HepG2 (cell line): Measurements from ENCODE around the gene NDUFB7. TPM values are rescaled to one million over a fixed set of nuclear protein-coding genes. Genes with fewer than 3 reads are reported as not detected.
A peak's percentile ranks its signal among the peaks of the same experiment; 100 is the strongest.

Source experiments
- ADNP ChIP-seq: sonication (generic); formaldehyde crosslinking; IDR thresholded peaks from 2 replicates; pipeline ENCODE4 v1.4.0; 2020; ENCODE audit warnings: missing genetic modification reagents
- CC2D1A ChIP-seq: sonication (generic); formaldehyde crosslinking; IDR thresholded peaks from 2 replicates; pipeline ENCODE4 v1.8.1; 2023; ENCODE audit warnings: mild to moderate bottlenecking, missing genetic modification reagents
- CREB3 ChIP-seq: sonication (generic); formaldehyde crosslinking; IDR thresholded peaks from 2 replicates; pipeline ENCODE4 v1.5.0; 2020; ENCODE audit warnings: missing genetic modification reagents
- CREM ChIP-seq, 2 experiments: sonication (generic) in 1 of 2; formaldehyde crosslinking in 1 of 2; IDR thresholded peaks; 2 replicates each; pipeline versions ENCODE4 v1.4.0 to v1.6.1; 2016 to 2020; ENCODE audit warnings: antibody characterized with exemption in 1 of 2, mild to moderate bottlenecking in 1 of 2, missing genetic modification reagents in 1 of 2
- ELK4 ChIP-seq: sonication (generic); formaldehyde crosslinking; IDR thresholded peaks from 2 replicates; pipeline ENCODE4 v1.9.0; 2021; ENCODE audit warnings: missing genetic modification reagents, borderline replicate concordance
- ESRRA ChIP-seq: sonication (generic); formaldehyde crosslinking; IDR thresholded peaks from 2 replicates; pipeline ENCODE4 v1.5.1; 2020; ENCODE audit warnings: mild to moderate bottlenecking, low read depth, missing genetic modification reagents
- IKZF1 ChIP-seq: fragments of 450-650 bp; IDR thresholded peaks from 2 replicates; pipeline ENCODE4 v1.7.1; 2016
- IKZF4 ChIP-seq: sonication (generic); formaldehyde crosslinking; IDR thresholded peaks from 2 replicates; pipeline ENCODE4 v1.5.1; 2020; ENCODE audit warnings: borderline replicate concordance, mild to moderate bottlenecking, low read depth, missing genetic modification reagents; ENCODE audit errors: not compliant biosample characterization
- KLF11 ChIP-seq: IDR thresholded peaks from 2 replicates; pipeline ENCODE4 v1.6.1; 2016; ENCODE audit warnings: missing compliant biosample characterization
- KLF15 ChIP-seq: sonication (generic); formaldehyde crosslinking; IDR thresholded peaks from 2 replicates; pipeline ENCODE4 v1.8.1; 2023; ENCODE audit warnings: borderline replicate concordance, mild to moderate bottlenecking, inconsistent platforms, missing genetic modification reagents, mixed read lengths
- MAZ ChIP-seq, 2 experiments: sonication (generic) in 1 of 2; formaldehyde crosslinking in 1 of 2; IDR thresholded peaks; 2 replicates each; pipeline versions ENCODE4 v1.5.0 to v1.6.1; 2012 to 2020; ENCODE audit warnings: low read depth in 2 of 2, mild to moderate bottlenecking in 2 of 2, borderline replicate concordance in 1 of 2, improper control_type of control experiment in 1 of 2, low read length in 1 of 2, missing genetic modification reagents in 1 of 2, moderate library complexity in 1 of 2
- NFKBIZ ChIP-seq: IDR thresholded peaks from 2 replicates; pipeline ENCODE4 v1.6.1; 2018; ENCODE audit warnings: missing genetic modification reagents, missing compliant biosample characterization
- NFRKB ChIP-seq: fragments of 450-650 bp; IDR thresholded peaks from 2 replicates; pipeline ENCODE4 v1.6.1; 2017
- RBAK ChIP-seq: sonication (generic); formaldehyde crosslinking; IDR thresholded peaks from 2 replicates; pipeline ENCODE4 v1.5.1; 2020; ENCODE audit warnings: mild to moderate bottlenecking, missing genetic modification reagents
- THRA ChIP-seq: sonication (generic); formaldehyde crosslinking; IDR thresholded peaks from 2 replicates; pipeline ENCODE4 v1.4.0; 2020; ENCODE audit warnings: missing genetic modification reagents, borderline replicate concordance
- THYN1 ChIP-seq: sonication (generic); formaldehyde crosslinking; IDR thresholded peaks from 2 replicates; pipeline ENCODE4 v1.8.1; 2023; ENCODE audit warnings: low read depth, mild to moderate bottlenecking, moderate library complexity, missing genetic modification reagents, borderline replicate concordance
- ZBTB21 ChIP-seq: sonication (generic); formaldehyde crosslinking; IDR thresholded peaks from 2 replicates; pipeline ENCODE4 v1.4.0; 2020; ENCODE audit warnings: missing genetic modification reagents
- ZBTB37 ChIP-seq: sonication (generic); formaldehyde crosslinking; IDR thresholded peaks from 2 replicates; pipeline ENCODE4 v1.4.0; 2020; ENCODE audit warnings: mild to moderate bottlenecking, missing genetic modification reagents
- ZFP36L1 ChIP-seq: sonication (generic); formaldehyde crosslinking; IDR thresholded peaks from 2 replicates; pipeline ENCODE4 v1.8.0; 2022; ENCODE audit warnings: mild to moderate bottlenecking, missing genetic modification reagents, moderate library complexity
- ZNF138 ChIP-seq: sonication (generic); formaldehyde crosslinking; IDR thresholded peaks from 2 replicates; pipeline ENCODE4 v1.5.0; 2020; ENCODE audit warnings: mild to moderate bottlenecking, low read depth, missing genetic modification reagents
- ZNF205 ChIP-seq: IDR thresholded peaks from 2 replicates; pipeline ENCODE4 v1.6.1; 2018; ENCODE audit warnings: missing biosample characterization, missing genetic modification reagents
- ZNF292 ChIP-seq: sonication (generic); formaldehyde crosslinking; IDR thresholded peaks from 2 replicates; pipeline ENCODE4 v1.8.1; 2022; ENCODE audit warnings: mild to moderate bottlenecking, low read depth, missing genetic modification reagents, borderline replicate concordance
- ZNF530 ChIP-seq: sonication (generic); formaldehyde crosslinking; IDR thresholded peaks from 2 replicates; pipeline ENCODE4 v1.5.0; 2020; ENCODE audit warnings: low read depth, mild to moderate bottlenecking, missing genetic modification reagents
- ZNF607 ChIP-seq: sonication (generic); formaldehyde crosslinking; IDR thresholded peaks from 2 replicates; pipeline ENCODE4 v1.5.1; 2020; ENCODE audit warnings: missing genetic modification reagents, mild to moderate bottlenecking, borderline replicate concordance
- polyA plus RNA-seq, 8 experiments: library from polyadenylated mRNA; depleted of rRNA in 3 of 8; stranded (reverse) in 7 of 8; unstranded in 1 of 8; fragments of >200 nt; fragmentation: Illumina TruSeq in 4 of 8; extraction: Trizol in 4 of 8; gene quantifications; 2 replicates each; pipeline versions ENCODE4 v1.2.1 to v1.2.3, GENCODE V29; 2011 to 2016; ENCODE audit warnings: low read depth in 4 of 8, missing spikeins in 1 of 8, mixed read lengths in 1 of 8; ENCODE audit not compliant: insufficient read depth in 1 of 8
- total RNA-seq, 5 experiments: library from RNA; depleted of rRNA; stranded (reverse); fragments of >200 nt; fragmentation: Illumina TruSeq; extraction: Trizol; gene quantifications; 2 replicates each; pipeline ENCODE4 v1.2.3, GENCODE V29; 2016; ENCODE audit warnings: low read depth in 1 of 5

NDUFB7 gene
- total and polyA plus RNA-seq, 2 of the 13 experiments (the other 11 are each of a cell fraction or from before 2014, with no cell fraction given), result 156 to 198 TPM

- TF ChIP-seq ZBTB21 (no peak; the same call in 1 of the 2 replicates), ELK4 (CRISPR knock-in tag) (no peak), ZNF530 (CRISPR knock-in tag) (no peak), ADNP (CRISPR knock-in tag) (peak; percentile 58; the same call in 1 of the 2 replicates), CC2D1A (CRISPR knock-in tag) (no peak), ZFP36L1 (CRISPR knock-in tag) (peak; percentile 68; the same call in 1 of the 2 replicates), ESRRA (CRISPR knock-in tag) (peak; percentile 81), RBAK (CRISPR knock-in tag) (no peak), ZNF138 (CRISPR knock-in tag) (no peak), CREM (IDR thresholded peaks at IDR 0.05) (peak; percentile 83), CREM (CRISPR knock-in tag; IDR thresholded peaks at IDR 0.05) (no peak; the same call in 1 of the 2 replicates), IKZF1 (no peak), IKZF4 (CRISPR knock-in tag) (peak; percentile 94), ZNF292 (CRISPR knock-in tag) (no peak), CREB3 (CRISPR knock-in tag) (no peak), THRA (peak; percentile 78), ZBTB37 (CRISPR knock-in tag) (no peak), NFKBIZ (0 out of 2 replicates have a peak, but pooled peaks have one; percentile 65), THYN1 (no peak), ZNF607 (CRISPR knock-in tag) (peak; percentile 48), NFRKB (no peak), MAZ (IDR thresholded peaks at IDR 0.05; ENCODE audit: borderline replicate concordance, low read depth, low read length) (no peak), MAZ (CRISPR knock-in tag; IDR thresholded peaks at IDR 0.05; ENCODE audit: low read depth) (peak; percentile 80), KLF15 (CRISPR knock-in tag) (no peak), KLF11 (CRISPR knock-in tag) (no peak), ZNF205 (CRISPR knock-in tag) (peak; percentile 78; the same call in 1 of the 2 replicates)
These were observed at the start of gene NDUFB7 (continued) for GRCh38 chr19:14571695-14572490.
